Suprapubic skin (tissue), 3 donors: ENCODE measurements around the gene SPRR5.

Experiments
- CTCF ChIP-seq, 2 donors: fragments of 200-600 bp in 1 of 2; fragments of 450-650 bp in 1 of 2; sonication (generic) in 1 of 2; IDR thresholded peaks; one replicate each; pipeline ENCODE4 v1.5.1; 2016 to 2019; ENCODE audit warnings: antibody characterized with exemption in 2 of 2, mild to moderate bottlenecking in 1 of 2, moderate library complexity in 1 of 2
- POLR2A ChIP-seq, 2 donors: fragments of 450-650 bp; IDR thresholded peaks; one replicate each; pipeline ENCODE4 v1.6.1; 2017; ENCODE audit warnings: antibody characterized with exemption in 2 of 2, mild to moderate bottlenecking in 2 of 2, moderate library complexity in 2 of 2

DNA sequence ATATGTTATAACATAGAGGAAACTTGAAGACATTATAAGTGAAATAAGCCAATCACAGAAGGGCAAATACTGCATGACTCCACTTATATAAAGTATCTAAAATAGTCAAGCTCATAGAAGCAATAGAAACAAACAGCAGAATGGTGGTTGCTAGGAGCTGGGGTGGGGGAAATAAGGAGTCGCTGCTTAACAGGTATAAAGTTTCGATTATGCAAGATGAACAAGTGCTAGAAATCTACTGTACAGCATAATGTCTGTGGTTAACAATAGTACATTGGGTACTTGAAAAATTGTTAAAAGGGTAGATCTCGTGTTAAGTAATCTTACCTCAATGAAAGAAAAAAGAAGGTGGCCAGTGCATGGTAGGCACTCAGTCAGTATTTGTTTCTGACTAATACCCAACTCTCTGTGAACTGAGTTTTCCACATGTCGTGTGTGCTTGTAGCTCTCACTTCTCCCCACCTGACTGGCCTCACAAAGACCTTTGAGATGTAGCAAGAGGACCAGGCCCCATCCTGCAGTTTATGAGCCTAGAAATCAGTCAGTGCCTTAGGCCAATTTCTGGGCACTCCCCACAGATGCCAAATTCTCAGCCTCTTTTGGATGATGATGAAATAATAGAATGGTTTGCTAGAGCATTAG, 14.7 kb upstream of the SPRR5 start:
- TF ChIP-seq CTCF (IDR thresholded peaks at IDR 0.05) = no peak
- TF ChIP-seq POLR2A (IDR thresholded peaks at IDR 0.05) = no peak
